DND-41 (cell line): ENCODE results near the gene EVI5L.

Experiments used
- ATAC-seq: fragments of 200-7000 bp; cut with Tn5 transposase; 3 replicates; pipeline ENCODE4 v1.9.1; 2021; ENCODE audit warnings: low read depth; ENCODE audit not compliant: insufficient read depth
- DNase-seq: peaks from one replicate; pipeline ENCODE4 v3.0.0-alpha.2; 2020
- H2AFZ ChIP-seq: 2 replicates; pipeline ENCODE4 v1.6.0; 2012; ENCODE audit warnings: low read depth, low read length
- H3K27ac ChIP-seq: 2 replicates; pipeline ENCODE4 v1.5.1; 2012; ENCODE audit warnings: low read length, inconsistent platforms
- H3K27me3 ChIP-seq: fragments of 200-600 bp; sonication (generic); 2 replicates; pipeline ENCODE4 v1.6.0; 2012; ENCODE audit warnings: low read length, mild to moderate bottlenecking, inconsistent platforms; ENCODE audit not compliant: insufficient read depth, poor library complexity
- H3K36me3 ChIP-seq: 2 replicates; pipeline ENCODE4 v1.5.1; 2012; ENCODE audit warnings: low read length, inconsistent platforms; ENCODE audit not compliant: insufficient read depth
- H3K4me1 ChIP-seq: 2 replicates; pipeline ENCODE4 v1.5.1; 2012; ENCODE audit warnings: mild to moderate bottlenecking, low read length; ENCODE audit not compliant: insufficient read depth
- H3K4me2 ChIP-seq: 2 replicates; pipeline ENCODE4 v1.6.0; 2012; ENCODE audit warnings: mild to moderate bottlenecking, moderate library complexity, low read length, inconsistent platforms; ENCODE audit not compliant: insufficient read depth
- H3K4me3 ChIP-seq, 2 experiments: fragments of 200-600 bp in 1 of 2; shearing (Covaris generic) in 1 of 2; 2 replicates each; pipeline ENCODE4 v1.5.1; 2012 to 2016; ENCODE audit warnings: inconsistent platforms in 2 of 2, low read length in 2 of 2, mild to moderate bottlenecking in 2 of 2, low read depth in 1 of 2, moderate library complexity in 1 of 2
- H3K79me2 ChIP-seq: 2 replicates; pipeline ENCODE4 v1.6.0; 2012; ENCODE audit warnings: low read length, inconsistent platforms; ENCODE audit not compliant: insufficient read depth
- H3K9ac ChIP-seq: 2 replicates; pipeline ENCODE4 v1.6.0; 2012; ENCODE audit warnings: low read depth, mild to moderate bottlenecking, inconsistent platforms, low read length, moderate library complexity
- H3K9me3 ChIP-seq: 2 replicates; pipeline ENCODE4 v1.5.1; 2012; ENCODE audit warnings: low read length, moderate library complexity, mild to moderate bottlenecking, inconsistent platforms; ENCODE audit not compliant: insufficient read depth, severe bottlenecking
- H4K20me1 ChIP-seq: 2 replicates; pipeline ENCODE4 v1.6.0; 2012; ENCODE audit warnings: low read length; ENCODE audit not compliant: insufficient read depth
- CTCF ChIP-seq: IDR thresholded peaks from 2 replicates; pipeline ENCODE4 v1.5.1; 2012; ENCODE audit warnings: borderline replicate concordance, low read length, moderate library complexity, mild to moderate bottlenecking; ENCODE audit not compliant: poor library complexity, severe bottlenecking; ENCODE audit errors: extremely low read depth
- EZH2 ChIP-seq: IDR thresholded peaks from 3 replicates; pipeline ENCODE4 v1.6.1; 2012; ENCODE audit warnings: borderline replicate concordance, low read depth, mild to moderate bottlenecking, moderate library complexity, low read length, inconsistent platforms; ENCODE audit not compliant: severe bottlenecking

The EVI5L gene

GRCh38 chr19:7905859-7906258 lies 75.8 kb downstream of the EVI5L start:
- no peak overlapping the region for H2AFZ ChIP-seq
- H3K4me1 ChIP-seq = peaks cover 33% of the 10 kb centered on the region
- peaks cover 64% of the 10 kb centered on the region for H3K79me2 ChIP-seq
- no peak overlapping the region for H3K27ac ChIP-seq
- TF ChIP-seq CTCF = no peak
- H3K9me3 ChIP-seq = no peaks in the 10 kb centered on the region
- ATAC-seq (no peak), DNase-seq (no peak)
- peaks cover 59% of the 10 kb centered on the region for H4K20me1 ChIP-seq
- H3K36me3 ChIP-seq = peaks cover 54% of the 10 kb centered on the region
- peak overlapping the region; percentile 62; the same call in 1 of the 2 replicates for H3K9ac ChIP-seq
- H3K4me3 ChIP-seq = peak overlapping the region in 1 of 2 experiments; percentile 84; a peak in 1 of 4 replicates
- peak overlapping the region; percentile 93; the same call in 1 of the 2 replicates for H3K4me2 ChIP-seq
- H3K27me3 ChIP-seq = no peaks in the 10 kb centered on the region

GRCh38 chr19:7907122-7907521 lies 77.1 kb downstream of the EVI5L start:
- no peak for ATAC-seq
- Histone ChIP-seq H4K20me1 (peaks cover 68% of the 10 kb centered on the region), H2AFZ (no peak overlapping the region), H3K36me3 (peaks cover 66% of the 10 kb centered on the region), H3K4me1 (peaks cover 33% of the 10 kb centered on the region), H3K27ac (no peak overlapping the region), H3K9ac (no peak overlapping the region), H3K4me2 (peak overlapping the region; percentile 34; the same call in 1 of the 2 replicates), H3K4me3 (no peak overlapping the region), H3K9me3 (no peaks in the 10 kb centered on the region), H3K79me2 (peaks cover 64% of the 10 kb centered on the region), H3K27me3 (no peaks in the 10 kb centered on the region)
- TF ChIP-seq CTCF (no peak), EZH2 (no peak)
- DNase-seq = no peak

- Histone ChIP-seq H3K4me1 (peaks cover 30% of the 10 kb centered on the region), H3K36me3 (peaks cover 69% of the 10 kb centered on the region), H3K27me3 (no peaks in the 10 kb centered on the region), H3K4me3 (no peak overlapping the region), H3K79me2 (peaks cover 63% of the 10 kb centered on the region), H3K4me2 (peak overlapping the region; percentile 34; the same call in 1 of the 2 replicates), H3K9me3 (no peaks in the 10 kb centered on the region), H3K27ac (no peak overlapping the region), H3K9ac (no peak overlapping the region), H4K20me1 (peaks cover 70% of the 10 kb centered on the region), H2AFZ (no peak overlapping the region)
- ATAC-seq (no peak), DNase-seq (no peak)
- no peak for TF ChIP-seq CTCF
- TF ChIP-seq EZH2 = no peak
Measured at GRCh38 chr19:7907544-7907943, 77.5 kb downstream of the EVI5L start.
